Measurements from ENCODE around the gene RYK. TPM values are rescaled to one million over a fixed set of nuclear protein-coding genes. Genes with fewer than 3 reads are reported as not detected.

Gene RYK
- total RNA-seq, 4 donors from 2014 or later, result 59.9 to 98.5 (median 93.4) TPM

DNA sequence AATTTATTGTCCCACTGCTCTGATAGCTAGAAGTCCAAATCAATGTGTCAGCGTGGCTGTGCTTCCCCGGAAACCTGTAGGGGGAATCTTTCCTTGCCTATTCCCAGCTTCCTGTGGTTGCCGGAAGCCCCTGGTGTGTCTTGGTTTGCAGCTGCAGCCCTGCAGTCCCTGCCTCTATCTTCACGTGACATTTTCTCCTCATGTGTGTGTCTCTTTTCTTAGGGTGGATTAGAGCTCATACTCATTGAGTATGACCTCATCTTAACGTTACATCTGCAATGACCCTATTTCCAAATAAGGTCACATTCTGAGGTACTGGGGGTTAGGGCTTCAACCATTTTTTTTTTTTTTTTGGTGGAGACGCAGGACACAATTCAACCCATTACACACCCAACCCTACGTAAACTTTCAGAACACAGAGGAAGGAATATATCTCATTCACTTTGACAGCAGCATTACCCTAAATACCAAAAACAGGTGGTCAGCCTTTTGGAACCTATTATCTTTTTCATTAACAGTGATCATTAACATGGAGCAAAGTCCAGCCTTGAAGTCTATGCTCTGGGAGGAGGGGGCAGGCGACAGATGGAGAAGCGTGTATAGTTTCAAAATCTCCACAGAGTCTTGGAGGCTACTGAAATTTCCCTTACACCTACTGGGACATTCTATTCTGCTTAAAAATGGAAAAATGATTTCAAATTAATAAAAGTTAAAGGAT is 88.6 kb downstream of the RYK start:
- TF ChIP-seq, protein P1, sequence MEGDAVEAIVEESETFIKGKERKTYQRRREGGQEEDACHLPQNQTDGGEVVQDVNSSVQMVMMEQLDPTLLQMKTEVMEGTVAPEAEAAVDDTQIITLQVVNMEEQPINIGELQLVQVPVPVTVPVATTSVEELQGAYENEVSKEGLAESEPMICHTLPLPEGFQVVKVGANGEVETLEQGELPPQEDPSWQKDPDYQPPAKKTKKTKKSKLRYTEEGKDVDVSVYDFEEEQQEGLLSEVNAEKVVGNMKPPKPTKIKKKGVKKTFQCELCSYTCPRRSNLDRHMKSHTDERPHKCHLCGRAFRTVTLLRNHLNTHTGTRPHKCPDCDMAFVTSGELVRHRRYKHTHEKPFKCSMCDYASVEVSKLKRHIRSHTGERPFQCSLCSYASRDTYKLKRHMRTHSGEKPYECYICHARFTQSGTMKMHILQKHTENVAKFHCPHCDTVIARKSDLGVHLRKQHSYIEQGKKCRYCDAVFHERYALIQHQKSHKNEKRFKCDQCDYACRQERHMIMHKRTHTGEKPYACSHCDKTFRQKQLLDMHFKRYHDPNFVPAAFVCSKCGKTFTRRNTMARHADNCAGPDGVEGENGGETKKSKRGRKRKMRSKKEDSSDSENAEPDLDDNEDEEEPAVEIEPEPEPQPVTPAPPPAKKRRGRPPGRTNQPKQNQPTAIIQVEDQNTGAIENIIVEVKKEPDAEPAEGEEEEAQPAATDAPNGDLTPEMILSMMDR (IDR thresholded peaks at IDR 0.05; ENCODE audit: low read depth), result no peak

DNA sequence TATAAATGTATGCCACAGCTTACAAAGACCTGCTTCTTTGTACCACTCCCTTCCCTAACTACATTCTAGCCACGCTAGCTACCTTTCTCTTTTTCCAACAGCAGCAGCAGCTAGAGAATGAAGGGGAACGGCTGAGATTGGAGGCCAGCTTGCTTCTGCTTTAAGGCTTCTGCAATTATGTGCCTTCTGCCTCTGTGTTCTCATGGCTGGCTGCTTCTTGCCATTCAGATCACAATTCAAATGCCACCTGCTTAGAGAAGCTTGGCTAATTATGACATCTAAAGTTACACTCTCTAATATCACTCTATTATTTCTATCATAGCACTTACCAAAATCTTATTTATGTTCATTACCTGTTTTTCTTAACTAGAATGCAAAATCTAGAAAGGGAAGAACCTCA is 95.2 kb downstream of the RYK start:
- TF ChIP-seq, protein P1 (IDR thresholded peaks at IDR 0.05; ENCODE audit: low read depth), result no peak

DNA sequence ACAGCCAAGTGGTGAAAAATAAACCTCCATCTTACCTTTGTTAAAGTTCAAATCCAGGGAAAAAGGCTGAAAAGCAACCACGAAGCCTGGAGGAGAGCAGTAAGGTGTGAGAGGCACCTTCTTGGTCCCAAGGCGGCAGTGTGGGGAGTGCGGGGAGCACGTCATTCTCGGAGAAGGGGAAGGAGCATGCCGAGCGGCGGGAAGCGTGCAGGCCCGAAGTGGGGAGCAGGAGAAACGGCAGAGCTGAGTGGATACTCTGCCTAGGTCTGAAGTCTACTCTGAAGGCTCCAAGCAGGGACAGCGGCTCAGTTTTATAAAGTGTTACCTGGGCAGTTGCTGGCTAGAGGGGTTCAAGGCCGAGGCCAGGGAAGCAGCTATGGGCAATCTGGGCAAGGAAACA is 96.9 kb downstream of the RYK start:
- TF ChIP-seq, protein P1 (IDR thresholded peaks at IDR 0.05; ENCODE audit: low read depth), result no peak

DNA sequence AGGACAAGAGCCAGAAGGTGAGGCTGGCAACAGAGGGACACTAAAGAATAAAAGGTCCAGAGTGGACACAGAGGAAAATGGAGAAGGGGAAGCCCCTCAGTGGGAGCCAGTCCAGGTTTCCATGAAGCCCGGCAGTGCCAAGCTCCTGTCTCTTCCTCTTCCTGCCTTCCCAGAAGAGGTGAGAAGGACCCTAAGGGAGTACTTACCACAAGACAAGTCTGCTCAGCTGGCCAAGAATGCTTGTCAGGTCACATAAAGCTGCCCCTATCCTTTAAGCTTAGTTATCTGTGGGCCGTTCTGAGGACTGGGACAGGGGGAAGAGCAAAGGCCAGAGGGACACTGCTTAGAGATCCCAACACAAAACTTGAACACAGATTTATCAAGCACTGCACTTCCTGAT is 100.2 kb downstream of the RYK start:
- TF ChIP-seq, protein P1 (IDR thresholded peaks at IDR 0.05; ENCODE audit: low read depth), result no peak

DNA sequence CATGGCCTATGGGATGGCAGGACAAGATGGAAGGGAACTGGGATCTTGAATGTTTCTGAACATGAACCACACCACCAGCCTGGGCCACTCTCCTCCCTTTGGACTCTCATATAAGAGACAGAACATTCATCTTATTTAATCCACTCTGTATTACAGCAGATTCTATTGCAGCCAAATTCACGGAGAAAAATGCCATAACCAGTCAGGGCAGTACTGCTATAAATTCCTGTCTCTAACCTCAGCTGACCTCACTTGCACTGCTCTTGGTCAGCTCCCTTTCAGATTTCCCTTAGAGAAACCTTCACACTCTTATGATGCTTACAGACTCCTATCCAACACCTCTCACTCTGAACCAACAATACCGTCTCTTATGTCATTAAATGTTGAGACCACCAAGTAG is 101.4 kb downstream of the RYK start:
- TF ChIP-seq, protein P1 (IDR thresholded peaks at IDR 0.05; ENCODE audit: low read depth), result no peak

DNA sequence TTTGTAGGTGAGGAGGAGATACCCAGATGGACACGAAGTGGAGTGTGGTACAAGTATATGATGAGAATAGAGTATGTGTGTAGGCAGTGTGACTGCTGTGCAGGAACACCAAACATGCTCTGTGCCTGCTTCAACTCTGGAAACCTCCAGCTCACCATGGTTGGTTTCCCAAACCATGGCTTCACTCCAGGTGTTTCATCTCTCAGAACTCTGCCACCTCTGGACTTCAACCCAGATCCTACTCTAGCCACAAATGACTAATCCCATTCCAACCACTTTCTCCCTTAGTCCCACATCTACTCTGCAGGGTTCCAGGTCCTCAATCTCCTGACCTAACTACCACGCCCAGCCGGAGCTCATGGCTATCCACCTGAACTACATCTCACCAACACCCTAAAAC is 102.1 kb downstream of the RYK start:
- TF ChIP-seq, protein P1 (IDR thresholded peaks at IDR 0.05; ENCODE audit: low read depth), result no peak

DNA sequence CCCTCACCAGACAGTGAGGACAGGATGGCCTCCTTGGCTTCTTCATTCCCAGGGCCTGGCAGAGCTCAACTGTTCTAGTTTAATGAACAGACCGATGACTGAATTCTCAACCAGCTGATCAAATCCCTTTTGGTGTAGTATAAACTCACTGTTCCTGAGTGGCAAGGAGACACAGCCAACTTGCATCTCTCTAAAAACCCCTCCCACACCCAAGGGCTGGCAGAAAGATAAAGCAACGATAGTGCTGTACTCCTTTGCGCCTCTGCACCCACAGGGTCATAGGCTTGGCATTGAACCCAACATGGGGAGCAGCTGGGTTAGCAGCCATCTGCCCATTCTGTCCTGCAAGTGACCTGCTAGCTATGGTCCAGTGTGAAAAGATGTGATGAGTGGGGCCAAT is 103.2 kb downstream of the RYK start:
- TF ChIP-seq, protein P1 (IDR thresholded peaks at IDR 0.05; ENCODE audit: low read depth), result no peak

All from subcutaneous adipose tissue (tissue), 4 donors.